Right cardiac atrium (tissue), 5 donors: Measurements from ENCODE around the gene ATP5F1A. TPM values are rescaled to one million over a fixed set of nuclear protein-coding genes. Genes with fewer than 3 reads are reported as not detected.

ENCODE experiments used
- polyA plus RNA-seq: library from polyadenylated mRNA; stranded (reverse); fragments of 200-250 nt; gene quantifications from one replicate; pipeline ENCODE4 v1.2.3, GENCODE V29; 2013
- total RNA-seq, 4 donors: library from RNA; stranded (reverse); fragmentation: NEBNext Ultra II Directional; extraction: Animal tissue kit (Norgen Biotek cat#: 25700); gene quantifications; one replicate each; pipeline ENCODE4 v1.2.1, GENCODE V29; 2021
- donor health status: healthy with polysubstance abuse.
- donor health status: DM: no; HTN: yes; CAD: no.
- donor health status: DM: no; HTN: no; CAD: no.
- donor health status: DM: no; HTN: yes; CAD: no; lungs with severe emphysema.
- donor health status: DM: yes; HTN: yes; CAD: no.

ATP5F1A gene
- total and polyA plus RNA-seq, 5 donors = 1,050 to 1,401 (median 1,187) TPM

Other genes with a start within 250 kb of the ATP5F1A start
- 10 to 100 TPM; 19.5 to 22.0 (median 21.4) TPM for gene EPG5, start 131.0 kb downstream of the ATP5F1A start, total RNA-seq
- 8.2 TPM for gene EPG5, start 131.0 kb downstream of the ATP5F1A start, polyA plus RNA-seq
- gene PSTPIP2, start 26.0 kb downstream of the ATP5F1A start, total RNA-seq = 1 to 10 TPM; 2.0 to 4.0 (median 2.5) TPM
- 1.5 TPM for gene PSTPIP2, start 26.0 kb downstream of the ATP5F1A start, polyA plus RNA-seq
- 10 to 100 TPM in 1 of 4 donors, 1 to 10 TPM in 3; 8.8 to 13.0 (median 9.2) TPM for gene HAUS1, start 6.1 kb upstream of the ATP5F1A start, total RNA-seq
- 15.0 TPM for gene HAUS1, start 6.1 kb upstream of the ATP5F1A start, polyA plus RNA-seq